Measurements from ENCODE around the gene BATF2. TPM values are rescaled to one million over a fixed set of nuclear protein-coding genes. Genes with fewer than 3 reads are reported as not detected.

The BATF2 gene
- total RNA-seq, 1 experiment from 2014 or later = 0.72 TPM

DNA sequence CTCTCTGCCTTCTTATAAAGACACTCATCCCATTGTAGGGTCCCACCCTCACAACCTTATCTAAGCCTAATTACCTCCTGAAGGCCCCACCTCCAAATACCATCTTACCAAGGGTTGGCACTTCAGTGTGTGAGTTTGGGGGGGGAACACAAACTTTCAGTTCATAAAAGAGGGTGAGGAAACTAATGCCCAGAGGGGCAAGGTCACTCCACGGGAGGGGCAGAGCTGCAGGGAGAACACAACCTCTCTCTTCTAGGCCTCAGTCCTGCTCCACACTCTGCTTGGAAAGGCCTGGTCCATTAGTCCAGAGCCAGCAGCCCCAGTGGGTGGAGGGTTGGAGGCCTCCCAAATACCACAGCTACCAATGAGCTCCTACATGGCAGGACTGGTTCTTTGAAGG lies 2.7 kb upstream of the BATF2 start:
- H2BK5ac ChIP-seq (ENCODE audit: insufficient read length, low read length) = no peak overlapping the region
- H3K14ac ChIP-seq (ENCODE audit: insufficient read depth, low read length) = no peak overlapping the region
- H3K36me3 Mint-ChIP-seq (ENCODE audit: insufficient read depth in 1 of 3, low read depth in 3 of 3) = no peaks in the 10 kb centered on the region
- no peak overlapping the region for H3K9ac ChIP-seq (ENCODE audit: extremely low read depth, insufficient read length, low read length)
- H2BK15ac ChIP-seq (ENCODE audit: low read depth, low read length) = no peak overlapping the region
- no peak overlapping the region for H3K4me2 ChIP-seq (ENCODE audit: insufficient read depth, insufficient read length, low read length)
- no peaks in the 10 kb centered on the region for H3K27me3 ChIP-seq (ENCODE audit: insufficient read depth, low read length)
- no peak overlapping the region for H2BK12ac ChIP-seq (ENCODE audit: insufficient read length, low read depth, low read length)
- no peak overlapping the region for H2BK120ac ChIP-seq (ENCODE audit: low read depth, low read length, poor library complexity, severe bottlenecking)
- H3K4me3 Mint-ChIP-seq = no peak overlapping the region
- H3K56ac ChIP-seq (ENCODE audit: insufficient read length, low read depth, low read length) = no peak overlapping the region
- no CpG with 5 or more reads among the region's 1 CpG for WGBS (ENCODE audit: extremely low coverage, insufficient read length, low lambda C conversion rate)
- H4K91ac ChIP-seq (ENCODE audit: insufficient read length, low read depth, low read length) = no peak overlapping the region
- no peak overlapping the region for H2BK20ac ChIP-seq (ENCODE audit: low read depth, low read length, poor library complexity, severe bottlenecking)
- no peaks in the 10 kb centered on the region for H3K9me3 ChIP-seq (ENCODE audit: control insufficient read depth, low read depth, low read length)
- no peak overlapping the region for H3K18ac ChIP-seq (ENCODE audit: insufficient read length, low read depth, low read length)
- H3T11ph ChIP-seq (ENCODE audit: low read length) = no peak overlapping the region
- H4K5ac ChIP-seq (ENCODE audit: insufficient read length, low read depth, low read length) = no peak overlapping the region
- peaks cover 17 to 21% of the 10 kb centered on the region in 2 experiments for H3K4me1 Mint-ChIP-seq
- no peak overlapping the region for H3K27ac Mint-ChIP-seq
- no peak overlapping the region for H3K27ac ChIP-seq (ENCODE audit: insufficient read length, low read depth, low read length)
- no peaks in the 10 kb centered on the region for H3K23me2 ChIP-seq (ENCODE audit: insufficient read length, low read depth, low read length, poor library complexity, severe bottlenecking)
- peaks cover 4% of the 10 kb centered on the region; the same call in 1 of the 2 replicates for H3K4me1 ChIP-seq (ENCODE audit: insufficient read depth, low read length)
- peaks cover 1% of the 10 kb centered on the region; the same call in 1 of the 2 replicates for H3K27me3 Mint-ChIP-seq (ENCODE audit: low read depth)
- no peaks in the 10 kb centered on the region for H4K20me1 ChIP-seq (ENCODE audit: control insufficient read depth, insufficient read depth, insufficient read length)
- H3K9me3 Mint-ChIP-seq = no peaks in the 10 kb centered on the region
- TF ChIP-seq, protein P1, sequence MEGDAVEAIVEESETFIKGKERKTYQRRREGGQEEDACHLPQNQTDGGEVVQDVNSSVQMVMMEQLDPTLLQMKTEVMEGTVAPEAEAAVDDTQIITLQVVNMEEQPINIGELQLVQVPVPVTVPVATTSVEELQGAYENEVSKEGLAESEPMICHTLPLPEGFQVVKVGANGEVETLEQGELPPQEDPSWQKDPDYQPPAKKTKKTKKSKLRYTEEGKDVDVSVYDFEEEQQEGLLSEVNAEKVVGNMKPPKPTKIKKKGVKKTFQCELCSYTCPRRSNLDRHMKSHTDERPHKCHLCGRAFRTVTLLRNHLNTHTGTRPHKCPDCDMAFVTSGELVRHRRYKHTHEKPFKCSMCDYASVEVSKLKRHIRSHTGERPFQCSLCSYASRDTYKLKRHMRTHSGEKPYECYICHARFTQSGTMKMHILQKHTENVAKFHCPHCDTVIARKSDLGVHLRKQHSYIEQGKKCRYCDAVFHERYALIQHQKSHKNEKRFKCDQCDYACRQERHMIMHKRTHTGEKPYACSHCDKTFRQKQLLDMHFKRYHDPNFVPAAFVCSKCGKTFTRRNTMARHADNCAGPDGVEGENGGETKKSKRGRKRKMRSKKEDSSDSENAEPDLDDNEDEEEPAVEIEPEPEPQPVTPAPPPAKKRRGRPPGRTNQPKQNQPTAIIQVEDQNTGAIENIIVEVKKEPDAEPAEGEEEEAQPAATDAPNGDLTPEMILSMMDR (conservative IDR thresholded peaks at IDR 0.05) = no peak
- H2AK5ac ChIP-seq (ENCODE audit: insufficient read length, low read length) = no peak overlapping the region
- no peaks in the 10 kb centered on the region for H3K79me2 ChIP-seq (ENCODE audit: insufficient read depth, low read length)
- H3K23ac ChIP-seq (ENCODE audit: insufficient read length, low read depth, low read length) = no peak overlapping the region
- H3K4ac ChIP-seq (ENCODE audit: low read depth, low read length) = no peak overlapping the region
- H2AFZ ChIP-seq (ENCODE audit: low read length) = no peak overlapping the region
- H4K8ac ChIP-seq (replicated peaks; ENCODE audit: insufficient read length, low read depth, low read length) = no peak overlapping the region
- H3K79me1 ChIP-seq (ENCODE audit: insufficient read depth, low read depth, low read length, poor library complexity, severe bottlenecking) = no peaks in the 10 kb centered on the region
- DNase-seq = no peak

Data from H9 (cell line).